ENCODE measurements around the gene CRX.
A peak's percentile ranks its signal among the peaks of the same experiment; 100 is the strongest.
"Not testable (repeated sequence)": the region's sequence is repeated elsewhere in the genome, so short reads cannot be mapped to it uniquely, and the experiment has no call there.

CRX gene

DNA sequence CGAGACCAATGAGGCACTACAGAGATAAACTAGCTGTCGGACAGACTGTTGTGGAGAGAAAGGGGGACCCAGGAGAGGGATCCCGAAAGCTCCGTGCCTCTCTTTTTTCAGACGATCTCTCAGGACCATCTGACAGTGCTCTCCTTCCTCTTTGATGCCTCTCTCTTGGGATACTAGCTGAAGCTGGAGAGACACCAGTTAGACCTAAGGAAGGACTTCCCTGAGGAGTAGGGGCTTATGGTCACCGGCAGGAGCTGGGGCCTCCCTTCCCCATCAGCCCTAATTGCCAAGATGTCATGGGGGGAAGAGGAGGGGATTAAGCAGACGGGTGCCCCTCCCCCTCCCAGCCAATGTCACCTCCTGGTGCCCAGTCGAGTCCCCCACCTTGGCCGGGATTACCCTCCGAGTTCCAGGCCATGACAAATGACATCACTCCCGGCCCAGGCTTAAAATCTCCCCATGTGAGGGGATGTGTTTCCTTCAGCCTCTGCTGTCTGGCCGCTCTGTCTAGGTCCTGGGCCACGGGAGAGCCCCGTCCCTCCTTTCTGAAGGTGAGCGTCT lies at the start of gene CRX:
TSS of gene CRX (plus strand) at position 478 of the 561 bp plus-strand sequence. CDS start 12,507 bp downstream, outside the sequence.
- H3K4me3 Mint-ChIP-seq, result no peak within 1 kb of the TSS
- DNase-seq, result no peak
- H3K4me1 Mint-ChIP-seq, result peaks cover 53% of the 10 kb centered on the region
- peaks cover 2% of the 10 kb centered on the region for H3K27me3 Mint-ChIP-seq (ENCODE audit: low read depth, poor library complexity)
- no peaks in the 10 kb centered on the region for H3K36me3 Mint-ChIP-seq (ENCODE audit: low read depth)
- H3K9me3 Mint-ChIP-seq, result no peaks in the 10 kb centered on the region
- peak within 1 kb of the TSS; percentile 60 for H3K27ac Mint-ChIP-seq
- TF ChIP-seq, protein P1, sequence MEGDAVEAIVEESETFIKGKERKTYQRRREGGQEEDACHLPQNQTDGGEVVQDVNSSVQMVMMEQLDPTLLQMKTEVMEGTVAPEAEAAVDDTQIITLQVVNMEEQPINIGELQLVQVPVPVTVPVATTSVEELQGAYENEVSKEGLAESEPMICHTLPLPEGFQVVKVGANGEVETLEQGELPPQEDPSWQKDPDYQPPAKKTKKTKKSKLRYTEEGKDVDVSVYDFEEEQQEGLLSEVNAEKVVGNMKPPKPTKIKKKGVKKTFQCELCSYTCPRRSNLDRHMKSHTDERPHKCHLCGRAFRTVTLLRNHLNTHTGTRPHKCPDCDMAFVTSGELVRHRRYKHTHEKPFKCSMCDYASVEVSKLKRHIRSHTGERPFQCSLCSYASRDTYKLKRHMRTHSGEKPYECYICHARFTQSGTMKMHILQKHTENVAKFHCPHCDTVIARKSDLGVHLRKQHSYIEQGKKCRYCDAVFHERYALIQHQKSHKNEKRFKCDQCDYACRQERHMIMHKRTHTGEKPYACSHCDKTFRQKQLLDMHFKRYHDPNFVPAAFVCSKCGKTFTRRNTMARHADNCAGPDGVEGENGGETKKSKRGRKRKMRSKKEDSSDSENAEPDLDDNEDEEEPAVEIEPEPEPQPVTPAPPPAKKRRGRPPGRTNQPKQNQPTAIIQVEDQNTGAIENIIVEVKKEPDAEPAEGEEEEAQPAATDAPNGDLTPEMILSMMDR (IDR thresholded peaks at IDR 0.05), result no peak

- H3K4me3 Mint-ChIP-seq, result no peak overlapping the region
Measured at GRCh38 chr19:47776568-47776967, 45.2 kb upstream of the CRX start.

DNA sequence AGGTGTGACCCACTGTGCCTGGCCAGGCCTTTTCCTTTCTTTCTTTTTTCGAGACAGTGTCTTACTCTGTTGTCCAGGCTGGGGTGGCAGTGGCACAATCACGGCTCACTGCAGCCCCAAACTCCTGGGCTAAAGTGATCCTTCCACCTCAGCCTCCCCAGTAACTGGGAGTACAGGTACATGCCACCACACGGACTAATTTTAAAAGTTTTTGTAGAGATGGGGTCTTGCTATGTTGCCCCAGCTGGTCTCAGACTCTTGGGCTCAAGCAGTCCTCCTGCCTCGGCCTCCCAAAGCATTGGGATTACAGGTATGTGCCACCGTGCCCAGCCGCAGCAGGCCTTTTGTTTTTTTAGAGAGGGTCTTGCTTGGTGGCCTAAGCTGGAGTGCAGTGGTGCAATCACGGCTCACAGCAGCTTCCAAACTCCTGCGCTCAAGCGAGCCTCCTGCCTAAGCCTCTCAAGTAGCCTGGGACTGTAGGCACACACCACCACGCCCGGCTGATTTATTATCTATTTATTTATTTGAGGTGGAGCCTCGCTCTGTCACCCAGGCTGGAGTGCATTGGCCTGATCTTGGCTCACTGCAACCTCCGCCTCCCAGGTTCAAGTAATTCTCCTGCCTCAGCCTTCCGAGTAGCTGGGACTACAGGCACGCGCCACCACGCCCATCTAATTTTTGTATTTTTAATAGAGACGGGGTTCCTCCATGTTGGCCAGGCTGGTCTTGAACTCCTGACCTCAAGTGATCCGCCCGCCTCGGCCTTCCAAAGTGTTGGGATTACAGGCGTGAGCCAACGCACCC lies 44.3 kb upstream of the CRX start:
- H3K9me3 Mint-ChIP-seq; DNase-seq; H3K27me3 Mint-ChIP-seq (ENCODE audit: low read depth, poor library complexity): not testable (repeated sequence)
- H3K4me1 Mint-ChIP-seq, result peaks cover 33% of the 10 kb centered on the region
- H3K36me3 Mint-ChIP-seq (ENCODE audit: low read depth), result peaks cover 17% of the 10 kb centered on the region
- peak overlapping the region; percentile 87 for H3K4me3 Mint-ChIP-seq
- H3K27ac Mint-ChIP-seq, result peak overlapping the region; percentile 98

More at GRCh38 chr19:47776568-47776967, 45.2 kb upstream of the CRX start:
- H3K9me3 Mint-ChIP-seq, result no peaks in the 10 kb centered on the region
- H3K27me3 Mint-ChIP-seq (ENCODE audit: low read depth, poor library complexity), result peaks cover 6% of the 10 kb centered on the region
- H3K36me3 Mint-ChIP-seq (ENCODE audit: low read depth), result peaks cover 8% of the 10 kb centered on the region
- peaks cover 33% of the 10 kb centered on the region for H3K4me1 Mint-ChIP-seq
- TF ChIP-seq, protein P1 (IDR thresholded peaks at IDR 0.05), result no peak
- DNase-seq, result no peak
- H3K27ac Mint-ChIP-seq, result no peak overlapping the region

DNA sequence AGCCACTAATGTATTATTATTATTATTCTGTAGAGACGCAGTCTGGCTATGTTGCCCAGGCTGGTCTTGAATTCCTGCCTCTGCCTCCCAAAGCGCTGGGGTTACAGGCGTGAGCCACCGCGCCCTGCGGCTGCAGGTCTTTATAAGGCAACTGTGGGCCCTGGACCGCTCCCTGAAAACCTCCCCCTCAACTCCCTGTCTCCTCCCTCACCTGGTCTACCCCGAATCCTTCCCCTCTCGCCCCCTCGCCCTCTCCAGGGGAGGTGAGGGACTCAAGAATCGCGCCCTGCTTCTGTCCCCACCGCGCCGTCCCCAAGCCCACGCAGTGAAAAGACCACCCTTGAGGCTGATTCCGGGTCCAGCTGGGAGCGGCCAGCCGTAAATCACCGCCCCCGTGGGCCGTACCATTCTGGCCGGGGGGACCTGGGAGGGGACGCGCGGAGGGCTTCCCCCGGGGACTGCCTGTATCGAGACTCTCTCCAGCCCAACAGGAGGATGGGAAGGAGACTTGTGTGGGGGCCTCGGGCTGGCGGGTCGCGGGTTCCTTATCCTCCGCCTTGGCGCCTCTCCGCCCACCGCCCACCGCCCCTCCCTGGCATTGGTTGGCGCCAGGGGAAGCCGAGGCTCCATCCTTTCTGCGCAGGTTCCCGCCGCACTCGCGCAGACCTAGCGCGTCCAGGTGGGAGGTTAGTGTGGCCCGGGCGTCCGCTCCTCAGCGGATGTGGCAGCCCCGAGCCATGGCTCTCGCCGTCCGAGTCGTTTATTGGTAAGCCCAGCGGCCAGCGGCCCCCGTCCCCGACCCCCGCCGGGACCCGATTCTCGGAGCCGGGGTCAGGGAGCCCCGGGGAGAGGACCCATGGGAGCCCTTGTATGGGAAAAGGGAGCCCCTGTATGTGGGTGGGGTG lies 43.4 kb upstream of the CRX start, which contains the start of gene SELENOW:
TSS of gene SELENOW (plus strand) at position 655 of the 905 bp plus-strand sequence. CDS start at position 738, 83 bp downstream.
- TF ChIP-seq, protein P1 (IDR thresholded peaks at IDR 0.05), result no peak
- H3K36me3 Mint-ChIP-seq (ENCODE audit: low read depth), result peaks cover 21% of the 10 kb centered on the region
- H3K27ac Mint-ChIP-seq, result peak within 1 kb of the TSS; percentile 98
- H3K9me3 Mint-ChIP-seq, result no peaks in the 10 kb centered on the region
- H3K27me3 Mint-ChIP-seq (ENCODE audit: low read depth, poor library complexity), result peaks cover 3% of the 10 kb centered on the region
- peaks cover 33% of the 10 kb centered on the region for H3K4me1 Mint-ChIP-seq
- peak; percentile 88 for DNase-seq
- H3K4me3 Mint-ChIP-seq, result peak within 1 kb of the TSS; percentile 87

DNA sequence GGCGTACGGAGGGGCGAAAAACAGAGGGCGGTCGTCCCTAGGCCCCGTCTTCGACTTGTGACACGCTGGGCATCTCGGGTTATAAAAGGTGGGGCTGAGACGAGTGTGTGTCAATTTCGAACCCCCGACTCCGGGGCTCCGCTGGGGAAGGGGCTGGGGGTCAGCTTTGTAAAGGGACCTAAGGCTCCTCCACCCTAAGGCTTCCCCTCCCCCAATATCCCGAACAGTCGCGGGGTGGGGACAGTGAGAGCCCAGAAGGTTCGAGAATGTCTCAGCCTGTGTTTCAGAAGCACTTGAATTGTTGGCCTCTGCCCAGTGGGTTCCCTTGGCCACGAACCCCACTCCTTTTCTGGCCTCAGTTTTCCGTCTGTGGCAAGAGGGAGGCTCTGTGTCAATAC lies 42.8 kb upstream of the CRX start:
- Mint-ChIP-seq H3K27ac (peak overlapping the region; percentile 51), H3K9me3 (no peaks in the 10 kb centered on the region), H3K4me1 (peaks cover 29% of the 10 kb centered on the region), H3K4me3 (peak overlapping the region; percentile 87), H3K36me3 (ENCODE audit: low read depth) (peaks cover 25% of the 10 kb centered on the region), H3K27me3 (ENCODE audit: low read depth, poor library complexity) (peaks cover 3% of the 10 kb centered on the region)
- TF ChIP-seq, protein P1 (IDR thresholded peaks at IDR 0.05), result no peak
- DNase-seq, result no peak

All from nephron progenitor cell (in vitro differentiated cells).